T47D (cell line): ENCODE data around the gene BTN3A1.
"Not testable (repeated sequence)": the region's sequence is repeated elsewhere in the genome, so short reads cannot be mapped to it uniquely, and the experiment has no call there.

Experiments used
- DNase-seq, 2 experiments: peaks; one replicate each; pipeline versions ENCODE4 v3.0.0 to v3.0.0-alpha.2; 2011 to 2012; ENCODE audit warnings: low read depth in 1 of 2, low spot score in 1 of 2
- JUND ChIP-seq: IDR thresholded peaks from 2 replicates; pipeline ENCODE4 v1.6.1; 2012; ENCODE audit warnings: low read depth
- in situ Hi-C: cut with HindIII; loops from 2 replicates; pipeline ENCODE4 v1.10.0; 2016; ENCODE audit warnings: low sequenced_read_pairs, low pct_unique_long_range_greater_than_20kb

BTN3A1 gene

DNA sequence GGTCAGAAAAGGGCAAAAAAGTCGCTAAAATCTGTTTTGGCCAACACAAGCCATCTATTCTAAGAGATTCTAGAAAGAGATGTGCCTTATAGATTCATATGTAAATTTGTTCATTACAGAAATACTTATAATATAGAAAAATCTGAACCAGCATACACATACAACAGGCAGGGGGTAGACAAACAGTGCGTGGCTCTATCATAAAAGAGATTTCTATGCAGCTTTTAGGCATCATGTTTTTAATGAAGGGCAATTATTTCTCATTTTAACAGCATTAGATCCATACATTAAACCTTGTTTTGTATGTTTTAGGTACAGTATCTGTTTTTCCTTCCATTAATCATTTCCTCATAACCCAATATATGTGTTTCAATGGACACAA, 38.9 kb downstream of the BTN3A1 start:
- no peak for TF ChIP-seq JUND

DNA sequence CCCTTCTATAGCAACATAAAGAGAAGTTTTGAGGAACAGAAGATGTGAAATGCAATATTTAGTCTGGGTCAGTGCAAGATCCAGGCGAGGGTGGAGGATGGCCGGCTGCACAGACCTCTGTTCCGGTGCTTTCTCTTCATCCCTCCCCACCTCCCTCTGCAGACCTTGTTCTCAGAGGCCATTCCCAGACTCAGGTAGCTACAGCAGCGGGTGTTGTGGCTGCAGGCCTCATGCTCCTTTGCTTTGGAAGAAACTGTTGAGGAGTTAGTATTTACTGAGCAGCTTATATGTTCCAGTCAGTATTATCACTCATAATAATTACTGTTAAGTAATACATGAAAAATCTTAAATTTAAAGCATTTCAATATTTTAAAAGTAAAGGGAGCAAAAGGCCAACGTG, 39.9 kb downstream of the BTN3A1 start:
- in situ Hi-C loops, result no loop called here
- no peak for DNase-seq
- TF ChIP-seq JUND, result no peak

More for the DNA sequence above, 38.9 kb downstream of the BTN3A1 start:
- DNase-seq, result no peak
- in situ Hi-C loops, result no loop called here

DNA sequence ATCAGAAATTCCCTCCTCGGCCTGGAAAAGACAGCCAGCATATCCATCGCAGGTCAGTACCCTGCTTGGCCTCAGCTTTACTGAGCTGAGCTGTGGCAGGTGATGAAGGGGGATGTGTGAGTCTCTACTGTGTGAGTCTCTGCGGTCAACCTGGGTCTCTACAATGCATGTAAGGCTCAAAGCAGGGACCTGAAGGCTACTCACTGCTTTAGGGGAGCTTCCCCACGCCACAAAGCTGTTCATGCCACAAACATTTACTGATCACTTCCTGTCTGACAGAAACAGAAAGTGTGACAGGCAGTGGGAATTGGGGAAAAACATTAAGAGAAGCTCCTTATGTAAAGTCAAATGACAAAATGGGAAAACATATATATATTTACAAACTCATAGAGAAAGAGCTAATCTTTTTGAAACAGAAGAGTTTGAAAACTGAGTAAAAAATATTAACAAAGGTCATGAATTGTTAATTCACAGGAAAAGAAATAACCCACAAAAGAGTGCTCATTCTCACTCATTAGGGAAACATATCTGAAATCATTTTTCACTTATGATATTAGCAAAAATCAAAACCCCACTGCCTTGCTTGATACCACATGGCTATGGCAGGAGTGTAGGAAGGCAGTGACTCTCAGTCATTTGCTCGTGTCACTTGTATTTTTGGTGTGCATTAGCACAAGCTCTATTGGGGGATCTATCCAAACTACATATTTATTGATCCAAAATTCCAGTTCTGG, 44.0 kb downstream of the BTN3A1 start:
- in situ Hi-C loops, result no loop called here
- no peak for DNase-seq
- TF ChIP-seq JUND, result no peak

DNA sequence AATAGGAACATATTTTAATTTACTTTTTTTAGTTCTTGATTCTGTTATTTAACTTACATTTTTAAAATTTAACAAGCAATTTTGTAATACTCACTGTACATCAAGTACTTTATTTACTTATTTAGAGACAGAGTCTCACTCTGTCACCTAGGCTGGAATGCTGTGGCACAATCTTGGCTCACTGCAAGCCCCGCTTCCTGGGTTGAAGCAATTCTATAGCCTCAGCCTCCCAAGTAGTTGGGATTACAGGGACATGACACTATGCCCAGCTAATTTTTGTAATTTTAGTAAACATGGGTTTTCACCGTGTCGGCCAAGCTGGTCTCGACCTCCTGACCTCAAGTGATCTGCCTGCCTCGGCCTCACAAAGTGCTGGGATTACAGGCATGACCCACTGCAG, 45.2 kb downstream of the BTN3A1 start:
- in situ Hi-C loops, result no loop called here
- DNase-seq, result no peak
- TF ChIP-seq JUND, result no peak

DNA sequence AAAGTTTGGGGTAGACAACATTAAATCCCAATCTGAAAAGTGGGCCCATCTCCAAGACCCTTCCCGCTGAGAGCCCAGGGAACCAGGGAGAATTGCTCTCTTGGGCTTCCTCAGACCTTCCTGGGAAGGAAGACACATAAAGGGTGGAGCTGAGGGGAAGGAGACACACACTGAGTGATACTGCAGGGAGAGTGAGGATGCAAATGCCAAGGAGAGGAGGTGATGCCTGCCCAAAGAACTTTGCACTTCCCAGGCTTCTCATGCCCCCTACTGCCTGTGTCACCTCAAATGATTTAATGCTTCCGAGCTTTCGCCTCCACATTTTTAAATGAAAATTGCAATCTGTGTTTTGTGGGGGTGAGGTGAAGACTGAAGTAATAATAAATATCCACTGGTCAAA, 48.2 kb downstream of the BTN3A1 start:
- TF ChIP-seq JUND, result no peak
- in situ Hi-C loops, result no loop called here
- no peak for DNase-seq

DNA sequence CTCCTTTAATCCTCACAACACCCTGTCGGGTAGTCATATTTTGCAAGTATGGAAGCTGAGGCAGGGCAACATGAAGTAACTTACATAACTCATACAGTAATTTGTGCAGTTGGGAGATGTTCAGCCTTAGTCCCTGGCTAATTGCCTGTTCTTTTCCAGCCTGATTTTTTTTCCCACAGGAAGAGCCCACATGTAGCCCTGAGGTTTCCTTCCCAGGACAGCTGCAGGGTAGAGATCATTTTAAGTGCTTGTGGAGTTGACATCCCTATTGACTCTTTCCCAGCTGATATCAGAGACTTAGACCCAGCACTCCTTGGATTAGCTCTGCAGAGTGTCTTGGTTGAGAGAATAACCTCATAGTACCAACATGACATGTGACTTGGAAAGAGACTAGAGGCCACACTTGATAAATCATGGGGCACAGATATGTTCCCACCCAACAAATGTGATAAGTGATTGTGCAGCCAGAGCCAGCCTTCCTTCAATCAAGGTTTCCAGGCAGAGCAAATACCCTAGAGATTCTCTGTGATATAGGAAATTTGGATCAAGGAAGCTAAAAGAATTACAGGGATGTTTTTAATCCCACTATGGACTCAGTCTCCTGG, 50.7 kb downstream of the BTN3A1 start:
- in situ Hi-C loops, result no loop called here
- no peak for DNase-seq
- TF ChIP-seq JUND, result no peak

DNA sequence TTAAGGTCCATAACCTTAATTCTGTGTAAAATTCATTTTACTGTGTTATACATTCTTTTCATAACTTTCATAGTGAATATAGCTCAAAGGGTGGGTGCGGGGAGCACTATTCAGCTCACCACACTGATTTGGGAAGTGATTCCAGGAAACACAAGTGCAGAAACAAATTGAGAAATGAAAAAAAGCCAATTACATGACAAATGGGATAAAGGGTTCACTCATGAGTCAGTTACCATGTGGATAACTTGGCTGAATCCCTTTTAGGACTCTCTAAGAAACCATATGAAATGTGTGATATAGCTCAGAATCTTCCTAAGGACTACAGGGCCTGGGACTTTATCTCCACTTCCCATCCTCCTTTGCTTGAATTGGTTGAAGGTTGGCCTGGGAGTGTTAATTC, 52.6 kb downstream of the BTN3A1 start:
- no peak for DNase-seq
- in situ Hi-C loops, result no loop called here
- no peak for TF ChIP-seq JUND

DNA sequence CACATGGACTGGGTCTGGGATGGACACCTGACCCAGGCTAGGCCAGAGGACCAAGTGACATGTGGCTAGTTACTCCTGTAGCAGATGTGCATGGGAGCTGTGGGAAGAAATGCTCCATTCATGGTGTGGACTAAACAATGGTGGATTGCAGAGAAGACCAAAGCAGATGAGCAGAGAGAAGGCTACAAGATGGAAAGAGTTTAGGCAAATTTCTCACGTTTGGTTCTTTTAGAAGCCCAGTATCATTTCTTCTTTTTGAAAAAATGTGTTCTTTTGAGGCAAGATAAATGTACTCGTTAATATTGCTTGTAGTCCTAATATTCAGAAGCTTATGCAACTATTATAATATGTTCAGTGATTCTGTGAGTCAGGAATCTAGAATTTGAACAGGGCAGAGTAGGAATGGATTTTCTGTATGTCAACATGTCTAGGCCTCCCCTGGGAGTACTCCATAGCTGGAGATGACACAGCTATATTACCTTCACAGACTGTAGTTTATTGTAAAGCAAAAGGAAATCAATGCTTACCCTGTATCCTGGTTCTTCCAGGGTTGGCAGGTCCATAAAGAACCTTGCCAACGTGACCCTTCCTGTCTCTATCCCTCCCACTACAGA, 53.4 kb downstream of the BTN3A1 start:
- in situ Hi-C loops, result no loop called here
- TF ChIP-seq JUND, result no peak
- no peak for DNase-seq

DNA sequence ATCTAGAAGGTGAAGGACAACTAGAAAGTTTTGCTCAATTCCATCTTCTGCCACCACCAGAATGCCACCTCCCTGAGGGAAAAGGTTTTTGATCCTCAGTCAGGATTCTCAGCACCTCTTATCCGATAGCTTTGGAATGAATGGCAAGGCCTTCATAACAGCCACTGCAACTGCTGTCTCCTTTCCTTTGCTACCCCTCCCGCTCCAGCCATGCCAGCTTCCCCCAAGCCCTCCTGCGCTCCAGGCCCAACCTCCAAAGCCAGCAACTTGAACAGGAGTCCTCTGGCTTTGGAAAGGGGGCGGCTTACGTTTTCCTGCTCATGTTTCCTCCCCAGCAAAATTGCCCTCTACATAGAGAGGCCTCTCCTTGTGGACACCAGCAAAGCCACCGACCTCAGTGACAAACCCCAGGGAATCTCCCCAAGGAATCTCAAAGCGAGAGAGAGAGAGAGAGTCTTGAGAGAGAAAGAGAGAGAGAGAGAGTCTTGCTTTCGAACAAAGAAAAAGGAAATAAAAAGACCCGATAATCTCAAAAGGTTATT, 55.3 kb downstream of the BTN3A1 start:
- in situ Hi-C loops, result no loop called here
- DNase-seq, result no peak
- TF ChIP-seq JUND, result no peak

DNA sequence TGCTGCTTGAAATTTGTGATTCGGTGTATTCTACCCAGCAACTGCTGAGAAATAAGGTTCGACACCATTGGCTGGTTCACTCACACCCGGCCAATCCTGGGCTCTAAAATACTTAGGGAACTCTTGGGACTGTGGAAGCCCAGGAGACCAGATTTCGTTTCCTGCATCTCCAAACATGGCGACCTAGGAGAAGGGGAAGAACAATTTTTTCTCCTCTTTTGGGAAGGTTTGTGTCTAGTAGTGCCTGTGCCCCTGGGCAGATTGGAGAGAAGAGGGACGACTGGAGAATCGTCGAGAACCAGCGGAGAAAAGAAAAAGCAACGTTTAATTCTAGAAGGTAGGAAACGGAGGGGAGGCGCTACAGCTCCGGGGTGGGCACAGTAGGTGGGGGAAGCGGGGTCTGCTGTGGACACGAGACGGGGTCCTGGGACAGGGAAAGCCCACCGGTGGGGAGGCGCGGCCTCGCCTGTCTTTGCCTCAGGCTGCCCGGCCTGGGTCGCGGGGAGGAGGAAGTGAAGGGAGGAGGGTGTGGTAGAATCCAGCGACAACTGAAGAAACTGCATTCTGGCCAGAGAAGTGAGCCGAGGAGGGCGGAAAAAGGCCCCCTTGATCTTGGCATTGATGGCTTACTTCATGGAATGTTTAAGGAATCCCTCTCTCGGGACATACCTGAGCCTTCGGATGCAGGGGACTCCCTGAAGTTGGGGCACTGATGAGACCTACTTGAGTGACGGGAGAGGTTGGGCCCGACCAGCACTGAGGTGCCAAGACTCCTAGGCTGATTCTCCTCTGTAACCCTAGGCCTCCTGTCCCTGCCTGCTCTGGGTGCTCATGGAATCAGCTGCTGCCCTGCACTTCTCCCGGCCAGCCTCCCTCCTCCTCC, 56.0 kb downstream of the BTN3A1 start, which contains the start of gene BTN2A1:
TSS of gene BTN2A1 (plus strand) at position 150 of the 883 bp plus-strand sequence. CDS start at position 832, 682 bp downstream.
- no peak for TF ChIP-seq JUND
- in situ Hi-C loops, result no loop called here
- peak; percentile 92 to 93 for DNase-seq

DNA sequence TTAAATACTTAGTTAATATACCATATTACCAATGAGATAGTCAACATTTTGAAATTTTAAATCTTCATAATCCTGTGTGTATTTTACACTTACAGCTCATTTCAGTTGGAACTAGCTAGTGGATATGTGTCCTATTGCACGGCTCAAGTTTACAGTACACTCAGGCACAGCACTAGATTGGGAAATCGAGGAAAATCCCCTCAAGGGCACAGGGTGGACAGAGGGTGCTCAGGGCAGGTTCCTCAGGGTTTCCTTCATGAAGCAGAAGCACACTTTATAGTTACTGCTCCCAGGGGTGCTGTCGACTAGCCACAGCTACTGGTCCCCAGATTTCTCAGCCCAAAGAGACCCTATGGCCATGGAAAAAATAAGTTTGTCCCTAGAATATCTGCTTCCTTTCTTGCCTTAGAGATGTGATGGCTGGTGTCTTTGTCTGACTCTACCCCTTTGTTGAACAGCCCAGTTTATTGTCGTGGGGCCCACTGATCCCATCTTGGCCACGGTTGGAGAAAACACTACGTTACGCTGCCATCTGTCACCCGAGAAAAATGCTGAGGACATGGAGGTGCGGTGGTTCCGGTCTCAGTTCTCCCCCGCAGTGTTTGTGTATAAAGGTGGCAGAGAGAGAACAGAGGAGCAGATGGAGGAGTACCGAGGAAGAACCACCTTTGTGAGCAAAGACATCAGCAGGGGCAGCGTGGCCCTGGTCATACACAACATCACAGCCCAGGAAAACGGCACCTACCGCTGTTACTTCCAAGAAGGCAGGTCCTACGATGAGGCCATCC, 57.1 kb downstream of the BTN3A1 start:
- in situ Hi-C loops, result no loop called here
- no peak for TF ChIP-seq JUND
- DNase-seq, result no peak

DNA sequence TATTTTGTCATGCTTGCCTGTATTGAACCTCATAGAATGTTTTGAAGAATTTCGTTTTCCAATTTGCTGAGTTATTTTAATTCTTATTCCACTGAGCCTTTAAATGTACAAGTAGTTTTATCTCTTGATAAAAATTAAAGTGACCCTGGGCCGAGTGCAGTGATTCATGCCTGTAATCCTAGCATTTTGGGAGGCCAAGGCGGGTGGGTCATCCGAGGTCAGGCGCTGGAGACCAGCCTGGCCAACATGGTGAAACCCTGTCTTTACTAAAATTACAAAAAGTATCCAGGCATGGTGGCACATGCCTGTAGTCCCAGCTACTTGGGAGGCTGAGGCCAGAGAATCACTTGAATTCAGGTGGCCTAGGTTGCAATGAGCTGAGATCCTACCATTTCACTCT, 59.3 kb downstream of the BTN3A1 start:
- in situ Hi-C loops, result not testable (repeated sequence)

More for the DNA sequence above, 59.3 kb downstream of the BTN3A1 start:
- not testable (repeated sequence) for DNase-seq
